ENCODE data around the gene NCAPD2. TPM values are rescaled to one million over a fixed set of nuclear protein-coding genes. Genes with fewer than 3 reads are reported as not detected.
A peak's percentile ranks its signal among the peaks of the same experiment; 100 is the strongest.

NCAPD2 gene
- polyA plus RNA-seq, 1 donor (not counting 4 experiments of a cell fraction or from before 2014, with no cell fraction given): 33.7 TPM

DNA sequence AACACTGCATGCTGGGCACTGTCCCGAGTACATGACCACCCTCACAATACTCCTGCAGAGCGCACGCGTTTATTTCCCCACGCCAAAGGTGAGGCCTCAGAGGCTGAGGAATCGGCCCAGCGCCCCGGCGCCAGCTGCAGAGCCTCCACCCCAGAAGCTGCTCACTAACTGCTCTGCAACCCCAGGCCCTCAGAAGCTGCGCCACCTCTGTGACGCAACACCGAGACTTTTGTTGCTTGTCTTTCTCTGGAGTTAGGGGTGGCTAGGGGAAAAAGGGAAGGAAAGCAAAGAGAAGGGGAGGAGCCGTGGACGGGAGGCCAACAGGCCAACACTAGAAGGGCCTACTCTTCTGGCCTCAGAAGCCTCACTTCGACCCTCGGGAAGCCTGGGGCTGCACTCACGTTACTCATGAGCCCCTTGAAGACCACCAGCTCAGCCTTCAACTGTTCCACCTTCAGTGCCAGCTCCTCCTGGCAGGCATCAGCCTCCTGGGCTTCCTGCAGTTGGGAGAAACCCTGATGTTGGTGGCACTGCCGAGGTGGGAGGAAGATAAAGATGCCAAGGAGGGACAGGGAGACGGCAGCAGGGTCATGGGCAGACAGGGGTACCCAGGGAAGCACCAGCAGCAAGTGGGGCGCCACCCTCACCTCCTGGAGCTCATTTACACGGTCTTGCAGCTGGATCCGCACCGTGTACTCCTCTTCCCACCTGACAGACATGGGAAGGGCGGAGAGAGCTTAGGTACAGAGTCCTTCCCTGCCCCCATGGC lies 56.6 kb downstream of the NCAPD2 start:
- Histone ChIP-seq H3K4me2 (ENCODE audit: control insufficient read depth, extremely low read depth, insufficient read depth, low read depth, low read length) (no peak overlapping the region), H3K27ac (ENCODE audit: control insufficient read depth, insufficient read depth, low read length) (no peak overlapping the region), H3K79me2 (ENCODE audit: control insufficient read depth, insufficient read depth, low read length) (no peaks in the 10 kb centered on the region), H3K4me1 (ENCODE audit: control insufficient read depth, extremely low read depth, insufficient read depth, low read length) (peaks cover 50% of the 10 kb centered on the region), H3K36me3 (ENCODE audit: control insufficient read depth in 2 of 2, extremely low read depth in 1 of 2, insufficient read depth in 2 of 2, low read length in 2 of 2) (peaks cover 3 to 5% of the 10 kb centered on the region in 2 experiments), H3K4me3 (ENCODE audit: control insufficient read depth in 2 of 3, extremely low read depth in 1 of 3, insufficient read depth in 2 of 3, low read depth in 1 of 3, low read length in 3 of 3) (no peak overlapping the region), H3K9me1 (ENCODE audit: control insufficient read depth, extremely low read depth, insufficient read depth, low read length) (no peaks in the 10 kb centered on the region), H4K20me1 (ENCODE audit: control insufficient read depth, extremely low read depth, insufficient read depth, low read length) (no peaks in the 10 kb centered on the region), H3K9ac (ENCODE audit: control insufficient read depth, extremely low read depth, insufficient read depth, low read length) (no peak overlapping the region), H2AFZ (ENCODE audit: control insufficient read depth, low read length) (peak overlapping the region; percentile 13), H3K27me3 (ENCODE audit: control insufficient read depth, extremely low read depth, insufficient read depth, low read length) (no peaks in the 10 kb centered on the region), H3K9me3 (ENCODE audit: control insufficient read depth, low read depth, low read length) (no peaks in the 10 kb centered on the region)
- DNase-seq (ENCODE audit: low read depth, low spot score) (no peak), FAIRE-seq (no peak)
- dilution Hi-C loops (cut with MboI; ENCODE audit: extremely low pct_ligation_motif_present, low sequenced_read_pairs): no loop called here
- no peak for TF ChIP-seq EZH2 (IDR thresholded peaks at IDR 0.05; ENCODE audit: low read length)
- TF ChIP-seq, protein P1, sequence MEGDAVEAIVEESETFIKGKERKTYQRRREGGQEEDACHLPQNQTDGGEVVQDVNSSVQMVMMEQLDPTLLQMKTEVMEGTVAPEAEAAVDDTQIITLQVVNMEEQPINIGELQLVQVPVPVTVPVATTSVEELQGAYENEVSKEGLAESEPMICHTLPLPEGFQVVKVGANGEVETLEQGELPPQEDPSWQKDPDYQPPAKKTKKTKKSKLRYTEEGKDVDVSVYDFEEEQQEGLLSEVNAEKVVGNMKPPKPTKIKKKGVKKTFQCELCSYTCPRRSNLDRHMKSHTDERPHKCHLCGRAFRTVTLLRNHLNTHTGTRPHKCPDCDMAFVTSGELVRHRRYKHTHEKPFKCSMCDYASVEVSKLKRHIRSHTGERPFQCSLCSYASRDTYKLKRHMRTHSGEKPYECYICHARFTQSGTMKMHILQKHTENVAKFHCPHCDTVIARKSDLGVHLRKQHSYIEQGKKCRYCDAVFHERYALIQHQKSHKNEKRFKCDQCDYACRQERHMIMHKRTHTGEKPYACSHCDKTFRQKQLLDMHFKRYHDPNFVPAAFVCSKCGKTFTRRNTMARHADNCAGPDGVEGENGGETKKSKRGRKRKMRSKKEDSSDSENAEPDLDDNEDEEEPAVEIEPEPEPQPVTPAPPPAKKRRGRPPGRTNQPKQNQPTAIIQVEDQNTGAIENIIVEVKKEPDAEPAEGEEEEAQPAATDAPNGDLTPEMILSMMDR (optimal IDR thresholded peaks at IDR 0.05 in 1 of 3, IDR thresholded peaks at IDR 0.05 in 1 of 3, conservative IDR thresholded peaks at IDR 0.05 in 1 of 3; ENCODE audit: extremely low read depth in 1 of 3, insufficient read depth in 2 of 3, low read length in 3 of 3): no peak

- dilution Hi-C loops (cut with MboI; ENCODE audit: extremely low pct_ligation_motif_present, low sequenced_read_pairs): no loop called here
- Histone ChIP-seq H3K4me2 (ENCODE audit: control insufficient read depth, extremely low read depth, insufficient read depth, low read depth, low read length) (peak overlapping the region; percentile 22), H3K4me3 (ENCODE audit: control insufficient read depth in 2 of 3, extremely low read depth in 1 of 3, insufficient read depth in 2 of 3, low read depth in 1 of 3, low read length in 3 of 3) (no peak overlapping the region), H3K27me3 (ENCODE audit: control insufficient read depth, extremely low read depth, insufficient read depth, low read length) (no peaks in the 10 kb centered on the region), H3K9me3 (ENCODE audit: control insufficient read depth, low read depth, low read length) (no peaks in the 10 kb centered on the region), H3K9me1 (ENCODE audit: control insufficient read depth, extremely low read depth, insufficient read depth, low read length) (no peaks in the 10 kb centered on the region), H2AFZ (ENCODE audit: control insufficient read depth, low read length) (peak overlapping the region; percentile 41), H3K27ac (ENCODE audit: control insufficient read depth, insufficient read depth, low read length) (no peak overlapping the region), H3K79me2 (ENCODE audit: control insufficient read depth, insufficient read depth, low read length) (no peaks in the 10 kb centered on the region), H3K36me3 (ENCODE audit: control insufficient read depth in 2 of 2, extremely low read depth in 1 of 2, insufficient read depth in 2 of 2, low read length in 2 of 2) (peaks cover 2 to 8% of the 10 kb centered on the region in 2 experiments), H3K4me1 (ENCODE audit: control insufficient read depth, extremely low read depth, insufficient read depth, low read length) (peaks cover 50% of the 10 kb centered on the region), H3K9ac (ENCODE audit: control insufficient read depth, extremely low read depth, insufficient read depth, low read length) (no peak overlapping the region), H4K20me1 (ENCODE audit: control insufficient read depth, extremely low read depth, insufficient read depth, low read length) (no peaks in the 10 kb centered on the region)
- TF ChIP-seq EZH2 (IDR thresholded peaks at IDR 0.05; ENCODE audit: low read length): no peak
- TF ChIP-seq, protein P1 (optimal IDR thresholded peaks at IDR 0.05 in 1 of 3, IDR thresholded peaks at IDR 0.05 in 1 of 3, conservative IDR thresholded peaks at IDR 0.05 in 1 of 3; ENCODE audit: extremely low read depth in 1 of 3, insufficient read depth in 2 of 3, low read length in 3 of 3): no peak
- DNase-seq (ENCODE audit: low read depth, low spot score) (no peak), FAIRE-seq (no peak)
These were observed 57.2 kb downstream of the NCAPD2 start for GRCh38 chr12:6551063-6551461.
